ENCODE measurements around the gene EMC1. TPM values are rescaled to one million over a fixed set of nuclear protein-coding genes. Genes with fewer than 3 reads are reported as not detected.

The EMC1 gene
- 50.4 and 56.4 TPM in 2 replicates for total RNA-seq

DNA sequence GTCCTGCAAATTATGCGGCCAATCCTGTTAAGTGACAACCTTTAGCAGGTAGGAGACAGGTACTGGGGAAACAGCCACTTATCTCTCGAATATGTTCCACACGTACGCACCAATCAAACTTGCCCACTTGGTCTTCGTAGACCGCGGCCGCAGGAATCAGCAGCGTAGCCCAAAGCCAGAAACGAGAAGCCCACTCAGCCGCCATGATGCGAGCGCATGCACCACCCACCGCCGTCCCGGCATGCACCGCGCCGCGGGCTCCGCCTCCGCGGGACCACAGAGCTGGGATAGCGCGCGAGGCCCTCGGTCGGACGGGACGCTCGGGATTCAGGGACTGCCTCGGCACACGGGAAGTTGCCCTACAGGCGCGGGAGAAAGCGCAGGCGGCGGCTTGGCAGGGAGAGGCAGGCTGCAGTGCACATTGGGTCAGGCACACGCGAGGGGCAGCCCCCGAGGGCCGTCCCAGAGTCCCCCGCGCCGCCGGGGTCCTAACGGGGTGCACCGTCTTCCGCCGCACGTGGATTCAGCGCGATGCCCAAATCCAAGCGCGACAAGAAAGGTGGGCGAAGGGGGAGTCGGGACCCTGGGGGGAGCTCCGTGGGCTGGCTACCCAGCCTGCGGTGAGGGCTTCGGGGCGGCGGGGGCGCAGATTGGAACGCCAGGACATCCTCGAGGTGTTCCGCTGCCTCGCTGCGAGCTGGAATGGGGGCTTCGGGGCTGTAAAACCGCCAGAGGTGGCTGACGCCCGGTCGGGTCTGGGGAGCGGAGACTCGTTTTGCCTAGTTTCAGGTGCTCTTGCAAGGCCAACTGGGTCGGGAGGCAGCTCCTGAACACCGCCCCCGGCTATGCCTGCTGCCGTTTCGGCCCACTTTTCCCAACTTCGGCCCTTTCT lies at the start of gene EMC1, which contains the start of gene MRTO4:
Gene EMC1, minus strand, starts transcription at position 220 of the 892 bp plus-strand sequence. Its CDS starts 15 bp downstream, at position 205.
Gene MRTO4, plus strand, starts transcription at position 501 of the 892 bp plus-strand sequence. Its CDS starts 31 bp downstream, at position 532.

DNA sequence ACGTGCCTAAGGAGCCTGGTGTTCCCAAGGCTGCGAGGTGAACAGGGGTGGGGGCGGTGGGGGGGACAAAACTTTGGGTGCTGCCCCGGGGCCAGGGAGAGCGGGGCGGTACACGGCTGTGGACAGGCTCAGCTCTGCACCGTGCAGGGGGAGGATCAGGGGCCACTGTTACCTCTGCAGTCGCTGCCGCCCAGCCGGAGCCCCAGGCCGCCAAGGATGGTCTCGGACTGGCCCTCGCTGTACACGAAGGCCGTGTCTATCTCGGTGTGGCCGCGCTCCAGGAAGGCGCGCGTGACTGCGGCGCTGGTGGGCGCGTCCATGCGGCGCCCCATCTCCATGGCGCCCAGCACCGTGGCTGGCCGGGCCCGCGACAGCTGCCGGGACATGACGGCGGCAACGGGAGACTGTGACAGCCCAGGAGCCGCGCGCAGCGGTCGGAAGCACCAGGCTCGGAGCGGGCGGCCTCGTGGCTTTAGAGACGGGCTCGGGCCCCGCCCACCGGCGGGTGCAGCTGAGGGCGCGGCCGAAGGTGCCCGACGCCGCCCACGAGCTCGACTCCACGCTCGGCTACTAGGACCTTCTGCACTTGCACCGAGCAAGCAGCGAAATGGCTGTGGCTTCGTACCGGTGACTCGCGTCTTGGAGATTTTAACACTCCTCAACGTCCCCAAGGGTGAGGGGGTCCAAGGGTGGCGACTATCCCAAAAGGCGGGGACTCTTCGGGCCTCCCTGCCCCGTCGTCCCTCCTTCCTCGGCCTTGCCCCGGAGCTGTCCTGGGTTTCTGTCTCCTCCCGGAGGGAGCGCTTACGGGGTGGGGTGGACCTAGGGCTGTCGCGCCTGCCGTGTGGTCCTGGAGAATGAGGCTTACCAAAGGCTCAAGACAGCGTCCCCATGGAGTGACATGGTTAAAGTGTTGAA lies 37.3 kb upstream of the EMC1 start, which contains the start of gene AKR7A3:
Gene AKR7A3, minus strand, starts transcription at position 447 of the 918 bp plus-strand sequence. Its CDS starts 61 bp downstream, at position 386.

DNA sequence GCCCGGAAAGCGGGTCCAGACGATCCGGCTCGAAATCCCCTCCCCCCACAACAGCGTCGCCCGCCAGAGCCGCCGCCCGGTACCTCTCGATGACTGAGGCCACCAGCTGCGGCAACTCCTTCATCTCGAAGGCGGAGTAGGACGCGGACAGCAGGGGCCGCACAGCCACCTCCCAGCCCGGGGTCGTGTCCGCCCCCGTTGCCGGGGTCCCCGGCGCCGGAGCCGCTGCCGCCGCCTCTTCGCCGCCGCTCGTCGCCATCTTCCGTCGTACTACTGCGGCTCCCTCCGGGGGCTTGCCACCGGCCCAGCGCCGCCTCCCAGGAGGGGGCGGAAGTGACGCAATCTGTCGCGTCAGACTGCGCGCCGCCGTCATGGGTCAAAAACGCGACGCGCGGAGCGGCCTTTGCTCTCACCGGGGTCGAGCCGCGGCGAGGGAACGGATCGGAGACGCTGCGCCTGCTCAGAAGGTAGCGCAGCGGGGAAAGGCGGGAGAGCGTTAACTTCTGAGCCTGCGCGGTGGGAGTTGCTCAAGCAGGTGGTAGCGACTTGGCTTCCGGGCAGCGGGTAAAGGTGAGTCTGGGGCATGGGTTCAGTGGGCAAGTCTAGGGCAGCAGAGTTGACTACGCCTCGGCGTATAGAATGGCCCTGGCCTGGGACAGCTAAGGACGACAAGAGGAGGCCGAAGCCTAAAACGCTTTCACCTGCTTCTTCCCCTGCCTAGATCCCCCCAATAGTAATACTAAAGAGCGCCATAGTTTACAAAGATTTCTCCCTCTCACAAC lies 41.1 kb downstream of the EMC1 start, which contains the start of gene UBR4:
Gene UBR4, minus strand, starts transcription at position 277 of the 782 bp plus-strand sequence. Its CDS starts 18 bp downstream, at position 259.

Other genes starting within 250 kb of the EMC1 start
- 73.0 and 76.5 TPM in 2 replicates for gene UBR4, start 41.3 kb downstream of the EMC1 start, total RNA-seq
- gene MRTO4, start 281 bp upstream of the EMC1 start, total RNA-seq = 10.0 and 14.7 TPM in 2 replicates
- 0.43 and 0.47 TPM in 2 replicates for gene AKR7A3, start 37.2 kb upstream of the EMC1 start, total RNA-seq
- gene AKR7A2, start 60.6 kb upstream of the EMC1 start, total RNA-seq = 88.7 and 112 TPM in 2 replicates
- gene SLC66A1, start 60.8 kb upstream of the EMC1 start, total RNA-seq = 14.6 and 15.4 TPM in 2 replicates
- gene CAPZB, start 234.0 kb upstream of the EMC1 start, total RNA-seq = 137 and 155 TPM in 2 replicates

All from bronchial smooth muscle cell (primary cell).